HepG2 (cell line): ENCODE results near the gene PSMD4. TPM values are rescaled to one million over a fixed set of nuclear protein-coding genes. Genes with fewer than 3 reads are reported as not detected.
A peak's percentile ranks its signal among the peaks of the same experiment; 100 is the strongest.

Experiments used
- ARID4A ChIP-seq: sonication (generic); formaldehyde crosslinking; IDR thresholded peaks from 2 replicates; pipeline ENCODE4 v1.5.0; 2020; ENCODE audit warnings: mild to moderate bottlenecking, missing genetic modification reagents, borderline replicate concordance
- ATF1 ChIP-seq: IDR thresholded peaks from 2 replicates; pipeline ENCODE4 v1.6.1; 2016; ENCODE audit warnings: mild to moderate bottlenecking, control low read depth
- FOXJ3 ChIP-seq: sonication (generic); formaldehyde crosslinking; IDR thresholded peaks from 2 replicates; pipeline ENCODE4 v1.4.0; 2020; ENCODE audit warnings: missing genetic modification reagents, mild to moderate bottlenecking, borderline replicate concordance
- HCFC1 ChIP-seq: fragments of 150-350 bp; IDR thresholded peaks from 2 replicates; pipeline ENCODE4 v1.6.1; 2014; ENCODE audit warnings: low read depth, low read length
- IKZF1 ChIP-seq: fragments of 450-650 bp; IDR thresholded peaks from 2 replicates; pipeline ENCODE4 v1.7.1; 2016
- IKZF4 ChIP-seq: sonication (generic); formaldehyde crosslinking; IDR thresholded peaks from 2 replicates; pipeline ENCODE4 v1.5.1; 2020; ENCODE audit warnings: borderline replicate concordance, mild to moderate bottlenecking, low read depth, missing genetic modification reagents; ENCODE audit errors: not compliant biosample characterization
- KLF16 ChIP-seq, 2 experiments: sonication (generic) in 1 of 2; formaldehyde crosslinking in 1 of 2; IDR thresholded peaks; 2 replicates each; pipeline versions ENCODE4 v1.6.1 to v1.8.0; 2016 to 2023; ENCODE audit warnings: missing genetic modification reagents in 2 of 2, missing compliant biosample characterization in 1 of 2
- NR3C1 ChIP-seq: sonication (generic); formaldehyde crosslinking; IDR thresholded peaks from 2 replicates; pipeline ENCODE4 v1.4.0; 2020; ENCODE audit warnings: missing genetic modification reagents
- ONECUT2 ChIP-seq: sonication (generic); formaldehyde crosslinking; IDR thresholded peaks from 2 replicates; pipeline ENCODE4 v1.4.0; 2020; ENCODE audit warnings: missing genetic modification reagents
- PCBP2 ChIP-seq: fragments of 200-400 bp; formaldehyde crosslinking; optimal IDR thresholded peaks from 2 replicates; pipeline ENCODE3; 2018; ENCODE audit warnings: low read length, low read depth; ENCODE audit not compliant: poor library complexity, severe bottlenecking
- PHF21A ChIP-seq: sonication (generic); formaldehyde crosslinking; IDR thresholded peaks from 2 replicates; pipeline ENCODE4 v1.5.0; 2020; ENCODE audit warnings: mild to moderate bottlenecking, missing genetic modification reagents
- SIN3B ChIP-seq: fragments of 150-350 bp; IDR thresholded peaks from 2 replicates; pipeline ENCODE4 v1.6.1; 2014; ENCODE audit warnings: low read length
- SKIL ChIP-seq: sonication (generic); formaldehyde crosslinking; IDR thresholded peaks from 2 replicates; pipeline ENCODE4 v1.8.0; 2022; ENCODE audit warnings: missing genetic modification reagents, mild to moderate bottlenecking, moderate library complexity, borderline replicate concordance
- TEAD3 ChIP-seq: optimal IDR thresholded peaks from 2 replicates; pipeline ENCODE3; 2016; ENCODE audit warnings: borderline replicate concordance
- XRCC5 ChIP-seq: fragments of 200-400 bp; formaldehyde crosslinking; optimal IDR thresholded peaks from 2 replicates; pipeline ENCODE3; 2017; ENCODE audit warnings: mild to moderate bottlenecking, low read length
- ZBTB49 ChIP-seq: sonication (generic); formaldehyde crosslinking; IDR thresholded peaks from 2 replicates; pipeline ENCODE4 v1.4.0; 2020; ENCODE audit warnings: missing genetic modification reagents, borderline replicate concordance
- ZIK1 ChIP-seq: sonication (generic); formaldehyde crosslinking; IDR thresholded peaks from 2 replicates; pipeline ENCODE4 v1.5.0; 2020; ENCODE audit warnings: mild to moderate bottlenecking, low read depth, missing genetic modification reagents, borderline replicate concordance
- ZNF597 ChIP-seq: sonication (generic); formaldehyde crosslinking; IDR thresholded peaks from 2 replicates; pipeline ENCODE4 v1.5.0; 2020; ENCODE audit warnings: missing genetic modification reagents
- ZSCAN9 ChIP-seq: IDR thresholded peaks from 2 replicates; pipeline ENCODE4 v1.6.1; 2016; ENCODE audit warnings: borderline replicate concordance
- polyA plus RNA-seq, 8 experiments: library from polyadenylated mRNA; depleted of rRNA in 3 of 8; stranded (reverse) in 7 of 8; unstranded in 1 of 8; fragments of >200 nt; fragmentation: Illumina TruSeq in 4 of 8; extraction: Trizol in 4 of 8; gene quantifications; 2 replicates each; pipeline versions ENCODE4 v1.2.1 to v1.2.3, GENCODE V29; 2011 to 2016; ENCODE audit warnings: low read depth in 4 of 8, missing spikeins in 1 of 8, mixed read lengths in 1 of 8; ENCODE audit not compliant: insufficient read depth in 1 of 8
- total RNA-seq, 5 experiments: library from RNA; depleted of rRNA; stranded (reverse); fragments of >200 nt; fragmentation: Illumina TruSeq; extraction: Trizol; gene quantifications; 2 replicates each; pipeline ENCODE4 v1.2.3, GENCODE V29; 2016; ENCODE audit warnings: low read depth in 1 of 5

PSMD4 gene
- total and polyA plus RNA-seq, 2 of the 13 experiments (the other 11 are each of a cell fraction or from before 2014, with no cell fraction given), result 194 to 243 TPM

DNA sequence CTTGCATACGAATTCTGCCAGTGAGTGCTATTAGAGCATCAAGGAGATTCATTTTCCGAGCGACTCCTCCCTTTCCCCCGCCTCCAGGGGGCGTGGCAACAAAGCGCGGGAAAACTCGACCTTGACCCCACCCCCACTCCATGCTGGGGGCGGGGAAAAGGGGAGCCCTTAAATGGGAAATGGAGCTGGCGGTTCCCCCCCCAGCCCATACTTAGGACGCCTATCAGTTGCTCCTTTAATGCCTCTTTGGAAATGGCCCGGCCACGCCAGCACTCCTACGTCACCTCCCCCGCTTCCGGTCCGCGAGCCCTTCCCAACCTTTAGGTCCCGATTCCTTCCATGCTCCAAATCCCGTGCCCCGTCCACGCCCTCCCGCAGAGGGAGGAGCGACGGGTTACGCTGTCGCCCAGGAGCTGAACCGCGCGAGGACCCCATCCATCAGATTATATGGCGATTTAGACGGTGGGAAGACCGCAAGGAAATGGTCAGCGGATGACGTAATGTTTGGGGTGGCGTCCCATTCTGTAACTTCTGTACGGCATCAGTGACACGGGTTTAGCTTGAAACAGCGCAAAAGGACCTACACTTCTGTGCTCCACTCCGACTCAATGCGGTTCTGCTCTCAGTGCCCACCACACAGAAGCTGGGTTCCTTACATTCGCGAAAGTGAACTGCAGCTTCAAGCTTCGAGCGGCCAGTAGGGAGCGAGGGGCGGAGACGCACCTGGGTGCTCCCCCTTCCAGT, 26.9 kb downstream of the PSMD4 start (continued):
- peak; percentile 92 for TF ChIP-seq ATF1 (CRISPR knock-in tag)
- TF ChIP-seq SIN3B, result no peak
- TF ChIP-seq ZIK1 (CRISPR knock-in tag), result 0 out of 2 replicates have a peak, but pooled peaks have one; percentile 49
- TF ChIP-seq IKZF4 (CRISPR knock-in tag), result peak; percentile 29
- 0 out of 4 replicates have a peak, but pooled peaks of 1 of the 2 experiments have one; percentile 58 for TF ChIP-seq KLF16 (CRISPR knock-in tag; IDR thresholded peaks at IDR 0.05)
- TF ChIP-seq ZBTB49, result no peak
- no peak for TF ChIP-seq IKZF1
- no peak for TF ChIP-seq XRCC5
- no peak; the same call in none of the 2 replicates for TF ChIP-seq PHF21A (CRISPR knock-in tag)
- no peak for TF ChIP-seq PCBP2
- no peak; the same call in 1 of the 2 replicates for TF ChIP-seq HCFC1
- TF ChIP-seq TEAD3 (CRISPR knock-in tag), result peak; percentile 16
- TF ChIP-seq SKIL, result no peak
- TF ChIP-seq FOXJ3, result no peak
- 0 out of 2 replicates have a peak, but pooled peaks have one; percentile 2 for TF ChIP-seq ONECUT2 (CRISPR knock-in tag)
- TF ChIP-seq ZSCAN9, result no peak; the same call in 1 of the 2 replicates
- no peak for TF ChIP-seq ZNF597
- peak; percentile 87 for TF ChIP-seq ARID4A (CRISPR knock-in tag)
- no peak for TF ChIP-seq NR3C1
